IMR-90 (cell line): ENCODE results near the gene ACO1. TPM values are rescaled to one million over a fixed set of nuclear protein-coding genes. Genes with fewer than 3 reads are reported as not detected.

ENCODE experiments used
- ATAC-seq: fragments of 200-7000 bp; cut with Tn5 transposase; 2 replicates; pipeline ENCODE4 v1.9.1; 2020; ENCODE audit warnings: low read depth, mild to moderate bottlenecking, moderate library complexity
- BruUV-seq: library from RNA; stranded (reverse); fragments of 400-500 nt; replicated peaks from 2 replicates; lab custom pipeline; 2021; lab: Mats Ljungman, UMichigan
- CTCF ChIA-PET: fragments of 300-600 bp; formaldehyde crosslinking; extraction: SDS; loops from one replicate; lab custom pipeline; 2021; ENCODE audit warnings: antibody characterized with exemption; lab: Yijun Ruan, JAX
- POLR2A ChIA-PET: fragments of 300-600 bp; sonication (Branson Sonifier 250); formaldehyde crosslinking; loops from one replicate; lab custom pipeline; 2022; ENCODE audit warnings: antibody characterized with exemption; ENCODE audit not compliant: unreplicated experiment; lab: Charles Lee
- DNase-seq: peaks from one replicate; pipeline ENCODE4 v3.0.0; 2013
- H2AFZ ChIP-seq: replicated peaks from 2 replicates; pipeline ENCODE3; 2013; ENCODE audit warnings: low read length, mild to moderate bottlenecking; ENCODE audit not compliant: poor library complexity
- H2AK5ac ChIP-seq: 2 replicates; pipeline ENCODE4 v1.6.1; 2013; ENCODE audit warnings: low read depth, low read length, inconsistent platforms
- H2AK9ac ChIP-seq: replicated peaks from 2 replicates; pipeline ENCODE3; 2013; ENCODE audit warnings: mild to moderate bottlenecking, low read depth, low read length, moderate library complexity; ENCODE audit not compliant: poor library complexity
- H2BK120ac ChIP-seq: 2 replicates; pipeline ENCODE4 v1.6.1; 2013; ENCODE audit warnings: low read depth, low read length, inconsistent platforms
- H2BK15ac ChIP-seq: 3 replicates; pipeline ENCODE4 v1.6.1; 2013; ENCODE audit warnings: low read depth, low read length, inconsistent platforms
- H2BK20ac ChIP-seq: 2 replicates; pipeline ENCODE4 v1.6.1; 2013; ENCODE audit warnings: low read depth, mild to moderate bottlenecking, inconsistent platforms, low read length, moderate library complexity
- H2BK5ac ChIP-seq: 2 replicates; pipeline ENCODE4 v1.6.1; 2013; ENCODE audit warnings: mild to moderate bottlenecking, low read depth, low read length, inconsistent platforms; ENCODE audit not compliant: poor library complexity, severe bottlenecking
- H3K14ac ChIP-seq: replicated peaks from 2 replicates; pipeline ENCODE4 v1.6.1; 2013; ENCODE audit warnings: low read depth, low read length, inconsistent platforms
- H3K18ac ChIP-seq: 2 replicates; pipeline ENCODE4 v1.6.1; 2013; ENCODE audit warnings: low read depth, low read length, control low read depth
- H3K23ac ChIP-seq: 2 replicates; pipeline ENCODE4 v1.6.1; 2013; ENCODE audit warnings: low read depth, low read length, inconsistent platforms
- H3K27ac ChIP-seq: 2 replicates; pipeline ENCODE4 v1.5.1; 2013; ENCODE audit warnings: mild to moderate bottlenecking, control low read depth, low read length; ENCODE audit not compliant: insufficient read depth
- H3K27me3 ChIP-seq: 2 replicates; pipeline ENCODE4 v1.6.1; 2013; ENCODE audit warnings: low read length; ENCODE audit not compliant: control insufficient read depth, insufficient read depth
- H3K36me3 ChIP-seq: 2 replicates; pipeline ENCODE4 v1.6.1; 2013; ENCODE audit warnings: low read length, mixed read lengths; ENCODE audit not compliant: control insufficient read depth, insufficient read depth
- H3K4ac ChIP-seq: 2 replicates; pipeline ENCODE4 v1.6.1; 2013; ENCODE audit warnings: low read depth, low read length, inconsistent platforms
- H3K4me1 ChIP-seq: 2 replicates; pipeline ENCODE4 v1.6.1; 2013; ENCODE audit warnings: low read length, mixed read lengths; ENCODE audit not compliant: control insufficient read depth, insufficient read depth
- H3K4me2 ChIP-seq: 2 replicates; pipeline ENCODE4 v1.6.1; 2013; ENCODE audit warnings: low read depth, mild to moderate bottlenecking, control low read depth, low read length, moderate library complexity
- H3K4me3 ChIP-seq: 2 replicates; pipeline ENCODE4 v1.5.1; 2013; ENCODE audit warnings: low read depth, mild to moderate bottlenecking, control low read depth, low read length, moderate library complexity; ENCODE audit not compliant: insufficient read depth
- H3K56ac ChIP-seq: 2 replicates; pipeline ENCODE4 v1.6.1; 2013; ENCODE audit warnings: low read length, inconsistent platforms; ENCODE audit not compliant: insufficient read depth; ENCODE audit errors: extremely low read depth
- H3K79me1 ChIP-seq, 2 experiments: 2 replicates each; pipeline ENCODE4 v1.6.1; 2013; ENCODE audit warnings: low read length in 2 of 2, inconsistent platforms in 1 of 2, low read depth in 1 of 2
- H3K9ac ChIP-seq: 2 replicates; pipeline ENCODE4 v1.6.1; 2013; ENCODE audit warnings: low read depth, low read length, control low read depth
- H3K9me1 ChIP-seq: 2 replicates; pipeline ENCODE4 v1.6.1; 2013; ENCODE audit warnings: low read length, inconsistent platforms; ENCODE audit not compliant: insufficient read depth
- H3K9me3 ChIP-seq: 2 replicates; pipeline ENCODE4 v1.6.1; 2013; ENCODE audit warnings: low read length; ENCODE audit not compliant: control insufficient read depth, insufficient read depth
- H4K20me1 ChIP-seq: 2 replicates; pipeline ENCODE4 v1.6.1; 2013; ENCODE audit warnings: low read length, inconsistent platforms; ENCODE audit not compliant: insufficient read depth
- H4K5ac ChIP-seq: 2 replicates; pipeline ENCODE4 v1.6.1; 2013; ENCODE audit warnings: mild to moderate bottlenecking, low read depth, low read length, control low read depth
- H4K8ac ChIP-seq, 2 experiments: 2 replicates each; pipeline ENCODE4 v1.6.1; 2013; ENCODE audit warnings: low read depth in 2 of 2, low read length in 2 of 2, control low read depth in 1 of 2, inconsistent platforms in 1 of 2
- H4K91ac ChIP-seq: 2 replicates; pipeline ENCODE4 v1.6.1; 2013; ENCODE audit warnings: low read depth, low read length, inconsistent platforms; ENCODE audit not compliant: insufficient read depth
- BHLHE40 ChIP-seq: fragments of 150-350 bp; IDR thresholded peaks from 2 replicates; pipeline ENCODE4 v1.6.1; 2016; ENCODE audit warnings: mild to moderate bottlenecking, low read depth, low read length
- FOS ChIP-seq: fragments of 150-350 bp; IDR thresholded peaks from 2 replicates; pipeline ENCODE4 v1.6.1; 2016; ENCODE audit warnings: low read depth, low read length
- MAZ ChIP-seq: IDR thresholded peaks from 2 replicates; pipeline ENCODE4 v1.6.1; 2012; ENCODE audit warnings: low read depth, mild to moderate bottlenecking, low read length, improper control_type of control experiment, moderate library complexity, borderline replicate concordance
- WGBS, 2 experiments: methylation state at CpG; one replicate each; pipeline versions ENCODE4 v1.1.5 to v1.1.7; 2013; ENCODE audit warnings: missing lambda C conversion rate in 2 of 2; ENCODE audit not compliant: insufficient read length in 1 of 2; ENCODE audit errors: extremely low coverage in 2 of 2; 5-methylcytosine and 5-hydroxymethylcytosine counted together
- dilution Hi-C: fragments of 300-500 bp; cut with HindIII; formaldehyde crosslinking; loops from one replicate; pipeline ENCODE4 v1.14.3; 2018; ENCODE audit warnings: low sequenced_read_pairs; ENCODE audit not compliant: unreplicated experiment
- in situ Hi-C: fragments of 300-500 bp; cut with MboI; formaldehyde crosslinking; loops from 3 replicates; pipeline ENCODE4 v1.14.3; 2019; ENCODE audit warnings: low sequenced_read_pairs, inconsistent platforms, mixed read lengths
- intact Hi-C: fragments of 100-400 bp; cut with micrococcal nuclease; formaldehyde crosslinking; loops from 2 replicates; pipeline ENCODE4 v1.10.0; 2022
- polyA plus RNA-seq, 3 experiments: library from polyadenylated mRNA; depleted of rRNA; stranded (reverse); fragments of >200 nt; gene quantifications; 2 replicates each; pipeline ENCODE4 v1.2.3, GENCODE V29; 2012; ENCODE audit warnings: low replicate concordance in 1 of 3
- total RNA-seq: library from RNA; depleted of rRNA; stranded (reverse); fragments of >200 nt; gene quantifications from 2 replicates; pipeline ENCODE4 v1.2.3, GENCODE V29; 2012

Gene ACO1
- total and polyA plus RNA-seq, 2 of the 4 experiments (the other 2 are of a cell fraction) = 85.9 to 158 TPM

GRCh38 chr9:32406046-32406445, 21.6 kb downstream of the ACO1 start:
- Histone ChIP-seq H4K20me1 (peaks cover 10% of the 10 kb centered on the region; the same call in 1 of the 2 replicates), H3K27ac (no peak overlapping the region), H3K9me3 (peaks cover 3% of the 10 kb centered on the region; the same call in 1 of the 2 replicates), H3K79me1 (peaks cover 37 to 51% of the 10 kb centered on the region in 2 experiments), H3K9ac (no peak overlapping the region), H3K56ac (no peak overlapping the region), H2BK120ac (no peak overlapping the region), H3K14ac (no peak overlapping the region), H3K4me1 (peaks cover 10% of the 10 kb centered on the region; the same call in 1 of the 2 replicates), H4K8ac (no peak overlapping the region), H3K18ac (no peak overlapping the region), H2AFZ (no peak overlapping the region), H3K4me2 (no peak overlapping the region), H2BK15ac (no peak overlapping the region), H2BK20ac (no peak overlapping the region), H3K36me3 (peaks cover 69% of the 10 kb centered on the region), H3K23ac (no peak overlapping the region), H4K5ac (no peak overlapping the region), H3K9me1 (peaks cover 15% of the 10 kb centered on the region), H3K4ac (no peak overlapping the region), H3K27me3 (no peaks in the 10 kb centered on the region), H4K91ac (no peak overlapping the region), H2AK5ac (no peak overlapping the region), H2BK5ac (no peak overlapping the region), H3K4me3 (no peak overlapping the region), H2AK9ac (no peak overlapping the region)
- ATAC-seq (no peak), DNase-seq (no peak)
- BruUV-seq = no TSS peak
- TF ChIP-seq MAZ = no peak
- no peak for TF ChIP-seq BHLHE40
- TF ChIP-seq FOS = no peak
- ChIA-PET CTCF (no interaction called here), POLR2A (no interaction called here)
- in situ Hi-C loops (no loop called here), dilution Hi-C loops (no loop called here), intact Hi-C loops (no loop called here)
- WGBS, 2 experiments = no CpG with 5 or more reads among the region's 3 CpGs
